HEK293 (cell line): ENCODE measurements around the gene NEU3.

Experiments
- CTCF ChIP-seq: fragments of 450-650 bp; formaldehyde crosslinking; IDR thresholded peaks from 2 replicates; pipeline ENCODE4 v1.5.1; 2016; ENCODE audit warnings: missing biosample characterization, missing genetic modification characterization
- GLIS1 ChIP-seq: fragments of 450-650 bp; formaldehyde crosslinking; IDR thresholded peaks from 2 replicates; pipeline ENCODE4 v1.5.1; 2016; ENCODE audit warnings: missing biosample characterization, missing genetic modification characterization

GRCh38 chr11:74980634-74981033 lies 8.1 kb upstream of the NEU3 start:
- TF ChIP-seq GLIS1 (no peak), CTCF (tag by site-specific recombination) (no peak)
